NCI-H1436 treated with DMSO at 0.1 percent for 48 hours (cell line): ENCODE results near the gene MOB1B.
"Not testable (repeated sequence)": the region's sequence is repeated elsewhere in the genome, so short reads cannot be mapped to it uniquely, and the experiment has no call there.

Experiments
- DNase-seq: peaks from one replicate; lab custom pipeline; 2025; lab: John Stamatoyannopoulos, UW

MOB1B gene

GRCh38 chr4:70956549-70957210, 54.5 kb downstream of the MOB1B start:
- no peak for DNase-seq

GRCh38 chr4:70958681-70959080, 56.5 kb downstream of the MOB1B start:
- no peak for DNase-seq

- no peak for DNase-seq
Observed at GRCh38 chr4:70969076-70969475, 66.9 kb downstream of the MOB1B start.

- DNase-seq = no peak
Observed at GRCh38 chr4:70976252-70976651, 74.1 kb downstream of the MOB1B start.

GRCh38 chr4:70979445-70980008, 77.4 kb downstream of the MOB1B start:
- no peak for DNase-seq

DNA sequence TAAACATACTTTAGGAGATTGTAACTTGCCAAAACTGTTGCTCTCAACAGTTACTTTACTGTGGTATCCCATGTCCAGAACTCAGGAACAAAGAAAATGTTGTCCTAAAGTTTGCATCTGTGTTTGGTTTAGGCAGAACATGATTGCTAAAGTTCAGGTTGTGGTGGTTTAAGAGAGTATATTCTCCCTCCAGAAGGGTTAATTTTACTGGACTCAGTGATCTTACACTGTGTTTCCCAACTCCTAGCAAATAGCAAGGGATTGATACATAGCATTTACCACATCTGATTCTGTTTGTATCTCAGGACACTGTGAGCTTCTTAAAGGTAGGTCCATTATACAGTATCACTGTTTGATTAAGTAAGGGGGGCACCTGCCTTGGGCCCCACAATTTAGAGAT, 78.0 kb downstream of the MOB1B start:
- no peak for DNase-seq

DNA sequence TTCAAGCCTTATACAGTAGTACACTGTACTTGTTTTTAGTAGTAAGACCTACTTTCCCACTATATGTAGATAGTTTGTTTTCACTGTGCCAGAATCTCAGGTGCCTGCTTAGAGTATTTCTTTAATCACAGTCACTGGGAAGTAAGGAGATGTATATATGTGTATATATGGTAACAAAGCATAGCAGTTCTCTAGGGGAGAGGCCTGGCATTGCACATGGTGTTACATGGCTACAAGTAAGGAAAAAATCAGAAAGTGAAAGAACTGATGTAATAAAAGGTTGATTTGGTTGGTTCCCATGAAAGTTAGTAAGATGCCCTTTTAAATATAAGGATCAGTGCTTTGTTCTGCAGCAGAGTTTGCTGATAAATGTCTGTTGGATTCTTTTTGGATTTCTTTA, 81.9 kb downstream of the MOB1B start:
- DNase-seq = no peak

DNA sequence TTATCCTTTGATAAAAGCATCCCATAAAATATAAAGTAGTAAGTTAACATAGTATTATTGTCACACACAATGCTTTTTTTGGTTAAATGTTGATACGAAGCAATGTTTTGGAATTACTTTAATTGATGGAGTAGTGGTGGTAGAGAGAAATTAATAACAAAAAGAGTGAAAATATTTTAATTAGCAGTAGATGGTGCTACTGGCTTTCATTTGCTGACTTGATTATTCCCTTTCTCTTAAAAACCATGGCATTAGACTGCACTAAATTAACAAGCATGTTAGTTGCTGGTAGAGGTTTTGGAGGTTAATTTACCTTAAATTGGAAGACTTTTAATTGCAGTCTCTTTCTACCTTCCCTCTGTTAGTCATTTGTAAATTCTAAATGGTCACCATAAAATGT, 82.4 kb downstream of the MOB1B start:
- no peak for DNase-seq

GRCh38 chr4:70991596-70991995, 89.4 kb downstream of the MOB1B start:
- DNase-seq = no peak

GRCh38 chr4:70992391-70992881, 90.3 kb downstream of the MOB1B start:
- peak; percentile 39 for DNase-seq

DNA sequence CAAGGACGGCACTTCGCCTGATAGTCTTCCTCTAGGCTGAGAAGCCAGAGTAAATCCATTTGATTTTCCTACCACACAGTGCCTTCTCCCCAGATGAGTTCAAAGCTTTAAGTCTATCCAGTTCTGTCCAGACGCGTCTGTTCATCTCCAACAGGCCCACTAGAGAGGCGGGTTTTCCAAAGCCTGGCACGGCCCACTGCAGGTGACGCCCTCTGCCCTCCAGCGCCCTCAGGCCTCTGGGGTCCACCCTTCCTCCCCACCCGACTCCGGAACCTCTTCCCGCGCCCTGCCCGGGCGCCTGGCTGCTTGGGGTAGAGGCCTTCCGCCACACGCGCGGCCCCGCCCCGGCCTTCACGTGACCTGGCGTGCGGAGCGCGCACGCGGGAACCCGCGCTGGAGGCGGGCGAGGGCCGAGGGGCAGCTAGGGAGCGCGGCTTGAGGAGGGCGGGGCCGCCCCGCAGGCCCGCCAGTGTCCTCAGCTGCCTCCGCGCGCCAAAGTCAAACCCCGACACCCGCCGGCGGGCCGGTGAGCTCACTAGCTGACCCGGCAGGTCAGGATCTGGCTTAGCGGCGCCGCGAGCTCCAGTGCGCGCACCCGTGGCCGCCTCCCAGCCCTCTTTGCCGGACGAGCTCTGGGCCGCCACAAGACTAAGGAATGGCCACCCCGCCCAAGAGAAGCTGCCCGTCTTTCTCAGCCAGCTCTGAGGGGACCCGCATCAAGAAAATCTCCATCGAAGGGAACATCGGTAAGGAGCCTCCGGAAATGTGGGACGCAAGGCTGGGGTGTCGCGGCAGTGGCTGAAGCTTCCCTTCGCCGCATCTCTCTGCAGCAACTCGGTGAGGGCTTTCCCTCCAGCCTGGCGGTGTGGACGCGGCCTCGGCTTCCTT, 91.3 kb downstream of the MOB1B start, which contains the start of gene DCK:
Gene DCK, plus strand, starts transcription at position 469 of the 888 bp plus-strand sequence. Its CDS starts 187 bp downstream, at position 656.
- DNase-seq = peak; percentile 79

GRCh38 chr4:70994069-70994366, 91.8 kb downstream of the MOB1B start:
- DNase-seq = no peak

DNA sequence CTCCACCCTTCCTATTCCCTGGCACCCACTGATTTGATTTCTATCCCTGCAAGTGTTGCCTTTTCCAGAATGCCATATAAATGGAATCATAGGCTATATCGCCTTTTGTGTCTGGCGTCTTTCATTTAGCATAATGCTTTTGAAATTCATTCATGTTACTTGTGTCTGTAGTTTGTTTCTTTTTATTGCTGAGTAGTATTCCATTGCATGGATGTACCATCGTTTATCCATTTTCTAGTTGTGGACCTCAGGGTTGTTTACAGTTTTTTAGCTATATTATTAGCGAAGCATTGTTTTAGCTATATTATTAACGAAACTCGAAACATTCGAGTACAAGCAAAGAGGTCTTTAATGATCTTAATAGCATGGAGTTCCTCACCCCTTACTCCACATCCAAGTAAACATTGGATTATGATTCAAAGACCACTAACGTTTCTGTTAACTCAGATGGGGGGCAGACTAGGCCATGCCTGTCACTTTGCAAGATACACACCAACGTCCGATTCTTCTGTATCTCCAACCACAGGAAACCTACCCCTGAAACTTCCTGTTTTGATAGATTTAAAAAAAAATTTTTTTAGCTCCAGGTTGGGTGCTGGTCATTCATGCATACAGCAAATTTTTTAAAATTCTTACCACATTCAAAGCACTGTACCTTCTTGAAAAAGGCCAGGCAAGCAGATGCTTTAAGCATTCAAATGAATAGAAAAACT, 92.4 kb downstream of the MOB1B start:
- DNase-seq = no peak

DNA sequence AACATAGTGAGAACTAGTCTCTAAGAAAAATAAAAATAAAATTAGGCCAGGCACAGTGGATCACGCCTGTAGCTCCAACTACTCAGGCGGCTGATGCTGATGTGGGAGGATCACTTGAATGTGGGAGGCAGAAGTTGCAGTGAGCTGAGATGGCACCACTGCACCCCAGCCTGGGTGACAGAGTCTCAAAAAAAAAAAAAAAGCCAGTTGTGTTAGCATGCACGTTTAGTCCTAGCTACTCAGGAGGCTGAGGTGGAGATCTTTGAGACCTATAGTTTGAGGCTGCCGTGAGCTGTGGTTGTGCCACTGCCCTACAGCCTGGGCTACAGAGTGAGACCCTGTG, 93.8 kb downstream of the MOB1B start:
- DNase-seq = no peak

DNA sequence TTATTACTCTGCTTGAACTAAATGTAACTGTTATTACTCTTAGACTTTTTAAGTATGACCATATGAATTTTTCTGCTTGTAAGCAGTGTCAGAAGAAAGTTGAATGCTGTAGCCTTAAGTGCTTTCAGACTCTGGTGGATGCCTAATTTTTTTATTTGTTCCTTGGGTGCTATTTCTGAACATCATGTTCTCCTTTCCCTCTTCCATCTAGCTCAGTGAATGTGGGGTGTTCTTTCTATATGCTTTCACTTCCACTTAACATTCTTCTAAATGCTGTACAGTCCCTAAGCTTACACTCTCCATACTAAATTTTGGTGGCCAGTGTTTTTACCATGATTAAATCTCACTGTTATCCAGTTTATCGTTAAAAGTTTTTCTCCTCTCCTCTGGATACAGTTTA, 94.9 kb downstream of the MOB1B start:
- no peak for DNase-seq

GRCh38 chr4:70997546-70997945, 95.4 kb downstream of the MOB1B start:
- no peak for DNase-seq

GRCh38 chr4:70999639-71000038, 97.5 kb downstream of the MOB1B start:
- not testable (repeated sequence) for DNase-seq

DNA sequence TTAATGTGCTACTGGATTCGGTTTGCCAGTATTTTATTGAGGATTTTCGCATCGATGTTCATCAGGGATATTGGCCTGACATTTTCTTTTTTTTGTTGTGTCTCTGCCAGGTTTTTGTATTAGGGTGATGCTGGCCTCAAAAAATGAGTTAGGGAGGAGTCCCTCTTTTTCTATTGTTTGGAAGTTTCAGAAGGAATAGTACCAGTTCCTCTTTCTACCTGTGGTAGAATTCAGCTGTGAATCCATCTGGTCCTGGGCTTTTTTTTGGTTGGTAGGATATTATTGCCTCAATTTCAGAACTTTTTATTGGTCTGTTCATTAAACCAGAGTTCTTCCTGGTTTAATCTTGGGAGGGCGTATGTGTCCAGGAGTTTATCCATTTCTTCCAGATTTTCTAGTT, 99.2 kb downstream of the MOB1B start:
- DNase-seq = not testable (repeated sequence)

DNA sequence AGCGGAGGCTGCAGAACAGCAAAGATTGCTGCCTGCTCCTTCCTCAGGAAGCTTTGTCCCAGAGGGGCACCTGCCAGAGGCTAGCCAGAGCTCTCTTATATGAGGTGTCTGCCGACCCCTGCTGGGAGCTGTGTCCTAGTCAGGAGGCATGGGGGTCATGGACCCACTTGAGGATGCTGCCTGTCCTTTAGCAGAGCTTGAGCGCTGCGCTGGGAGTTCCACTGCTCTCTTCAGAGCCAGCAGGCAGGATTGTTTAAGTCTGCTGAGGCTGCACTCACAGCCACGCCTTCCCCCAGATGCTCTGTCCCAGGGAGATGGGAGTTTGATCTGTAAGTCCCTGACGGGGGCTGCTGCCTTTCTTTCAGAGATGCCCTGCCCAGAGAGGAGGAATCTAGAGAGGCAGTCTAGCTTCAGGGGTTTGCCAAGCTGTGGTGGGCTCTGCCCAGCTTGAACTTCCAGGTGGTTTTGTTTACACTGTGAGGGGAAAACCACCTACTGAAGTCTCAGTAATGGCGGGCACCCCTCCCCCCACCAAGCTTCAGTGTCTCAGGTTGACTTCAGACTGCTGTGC, 102.2 kb downstream of the MOB1B start:
- DNase-seq = no peak

GRCh38 chr4:71005025-71005424, 102.9 kb downstream of the MOB1B start:
- not testable (repeated sequence) for DNase-seq

DNA sequence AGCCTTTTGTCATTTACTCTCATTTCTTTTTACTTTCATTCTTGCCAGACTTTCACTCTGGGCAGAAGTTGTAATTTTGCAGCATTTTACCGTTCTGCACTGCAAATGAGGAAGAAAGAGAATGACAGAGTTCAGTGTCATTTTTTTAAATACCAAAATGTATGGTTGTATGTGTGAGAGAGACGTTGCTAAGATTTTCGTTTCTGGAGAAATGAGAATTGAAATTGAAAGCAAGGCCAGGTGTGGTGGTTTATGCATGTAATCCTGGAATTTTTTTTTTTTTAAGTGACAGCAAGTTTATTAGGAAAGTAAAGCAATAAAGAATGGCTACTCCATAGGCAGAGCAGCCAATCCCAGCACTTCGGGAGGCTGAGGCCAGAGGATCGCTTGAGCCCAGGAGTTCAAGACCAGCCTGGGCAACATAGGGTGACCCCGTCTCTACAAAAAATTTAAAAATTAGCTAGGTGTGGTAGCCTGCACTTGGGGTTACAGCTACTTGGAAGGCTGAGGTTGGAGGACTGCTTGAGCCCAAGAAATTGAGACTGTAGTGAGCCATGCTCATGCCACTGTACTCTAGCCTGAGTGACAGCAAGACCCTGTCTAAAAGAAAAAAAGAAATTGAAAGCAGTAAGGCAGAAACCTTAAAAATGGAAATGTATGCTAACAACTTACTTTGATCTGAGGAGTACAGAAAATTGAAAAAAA, 104.2 kb downstream of the MOB1B start:
- no peak for DNase-seq
